Measurements from ENCODE around the gene CCT7.
"Not testable (repeated sequence)": the region's sequence is repeated elsewhere in the genome, so short reads cannot be mapped to it uniquely, and the experiment has no call there.

The CCT7 gene

GRCh38 chr2:73255907-73256617 is 22.0 kb downstream of the CCT7 start:
- no peak for DNase-seq

GRCh38 chr2:73256618-73256922 is 22.5 kb downstream of the CCT7 start:
- DNase-seq: no peak

GRCh38 chr2:73257021-73257420 is 22.9 kb downstream of the CCT7 start:
- no peak for DNase-seq

DNA sequence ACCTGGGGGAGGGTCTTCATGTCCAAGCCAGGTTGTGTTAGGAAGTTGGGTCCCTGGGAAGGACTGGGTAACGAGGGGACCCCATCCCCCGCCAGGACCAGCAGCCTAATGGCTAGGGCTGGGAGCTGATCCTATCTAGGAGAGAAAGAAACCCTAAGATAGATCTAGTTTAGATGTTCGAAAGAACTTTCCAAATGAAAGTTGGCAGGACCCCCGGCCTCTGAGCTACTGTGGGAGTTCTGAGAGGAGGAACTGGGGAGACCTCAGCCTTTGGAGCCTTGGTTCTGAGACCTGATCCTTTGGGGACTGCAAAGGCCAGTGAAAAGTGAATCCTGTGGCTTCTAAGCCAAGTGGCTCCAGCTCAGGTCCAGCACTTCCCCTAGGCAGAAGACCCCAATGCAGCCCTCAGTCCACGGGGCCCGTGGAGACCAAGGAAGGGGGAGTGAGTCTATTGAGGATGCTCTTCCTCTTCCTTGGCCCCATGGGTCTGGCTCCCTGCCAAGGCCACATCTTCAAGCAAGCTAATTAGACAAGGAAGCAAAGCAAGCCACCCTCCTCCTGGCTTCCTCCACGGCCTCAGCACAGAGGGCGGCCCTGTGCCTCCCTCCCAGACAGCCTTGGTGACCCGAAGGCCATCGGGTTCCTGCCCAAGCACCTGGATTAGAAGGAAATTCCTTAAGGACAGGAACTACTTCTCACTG is 23.5 kb downstream of the CCT7 start:
- no peak for DNase-seq

GRCh38 chr2:73258186-73258912 is 24.2 kb downstream of the CCT7 start:
- no peak for DNase-seq

DNA sequence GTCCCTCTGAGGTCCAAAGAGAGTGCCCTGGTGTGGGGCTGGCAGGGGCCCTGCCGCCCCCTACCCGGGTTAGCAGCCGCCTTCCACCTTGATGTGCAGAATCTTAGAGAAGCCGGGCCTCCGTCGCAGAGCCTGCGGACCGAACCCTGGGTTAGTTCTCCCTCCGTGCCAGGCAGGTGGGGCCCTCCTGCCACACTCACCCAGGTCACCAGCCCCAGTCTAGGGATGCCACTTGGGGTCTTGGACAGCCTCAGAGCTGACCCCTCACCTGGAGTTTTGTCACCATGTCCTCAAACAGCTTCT is 24.8 kb downstream of the CCT7 start:
- DNase-seq: no peak

DNA sequence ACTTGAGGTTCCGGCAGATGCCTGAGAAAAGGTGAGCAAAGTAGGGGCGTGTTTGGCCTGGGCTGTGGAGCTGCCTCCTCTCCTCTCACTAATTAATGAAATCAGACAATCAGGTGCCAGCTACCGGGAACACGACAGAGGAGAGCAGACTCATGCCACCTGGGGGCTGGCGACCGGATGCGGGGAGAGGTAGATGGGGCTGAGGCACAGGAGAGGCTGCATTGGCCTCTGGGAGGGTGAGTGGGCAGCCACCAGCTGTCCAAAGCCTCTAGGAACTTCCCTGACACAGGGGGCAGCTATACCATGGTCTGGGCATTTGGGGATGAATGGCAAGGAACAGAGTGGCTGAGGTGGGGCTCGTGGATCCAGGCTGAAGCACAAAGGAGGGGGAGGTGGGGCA is 25.2 kb downstream of the CCT7 start:
- no peak for DNase-seq

DNA sequence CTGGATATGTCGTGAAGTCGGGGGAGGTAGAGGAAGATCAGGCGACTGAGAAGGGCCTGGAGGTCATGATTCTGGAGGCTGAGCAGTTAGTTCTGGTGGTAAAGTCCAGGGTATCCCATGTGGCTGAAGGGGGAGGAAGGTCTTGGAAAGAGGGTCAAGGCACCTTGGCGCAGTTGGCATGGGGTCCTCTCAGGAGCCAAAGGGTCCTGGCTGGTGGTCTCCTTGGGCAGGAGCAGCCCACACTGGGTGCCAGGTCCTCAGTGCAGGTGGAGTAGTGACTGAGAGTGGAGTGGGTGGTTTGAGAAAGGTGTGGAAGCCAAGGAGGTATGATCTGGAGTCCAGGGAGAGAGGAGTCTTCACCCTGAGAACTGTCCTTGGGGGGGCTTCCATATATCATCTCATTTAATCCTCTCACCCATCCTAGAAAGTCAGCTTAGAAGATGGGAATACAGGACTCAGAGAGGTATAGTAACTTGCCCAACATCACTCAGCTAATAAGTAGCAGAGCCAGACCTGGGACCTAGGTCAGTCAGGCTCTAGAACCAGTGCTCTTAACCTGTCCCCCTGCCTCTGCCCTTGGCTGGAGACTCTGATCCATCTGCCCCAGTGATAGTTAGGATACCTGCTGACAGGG is 25.7 kb downstream of the CCT7 start:
- no peak for DNase-seq

DNA sequence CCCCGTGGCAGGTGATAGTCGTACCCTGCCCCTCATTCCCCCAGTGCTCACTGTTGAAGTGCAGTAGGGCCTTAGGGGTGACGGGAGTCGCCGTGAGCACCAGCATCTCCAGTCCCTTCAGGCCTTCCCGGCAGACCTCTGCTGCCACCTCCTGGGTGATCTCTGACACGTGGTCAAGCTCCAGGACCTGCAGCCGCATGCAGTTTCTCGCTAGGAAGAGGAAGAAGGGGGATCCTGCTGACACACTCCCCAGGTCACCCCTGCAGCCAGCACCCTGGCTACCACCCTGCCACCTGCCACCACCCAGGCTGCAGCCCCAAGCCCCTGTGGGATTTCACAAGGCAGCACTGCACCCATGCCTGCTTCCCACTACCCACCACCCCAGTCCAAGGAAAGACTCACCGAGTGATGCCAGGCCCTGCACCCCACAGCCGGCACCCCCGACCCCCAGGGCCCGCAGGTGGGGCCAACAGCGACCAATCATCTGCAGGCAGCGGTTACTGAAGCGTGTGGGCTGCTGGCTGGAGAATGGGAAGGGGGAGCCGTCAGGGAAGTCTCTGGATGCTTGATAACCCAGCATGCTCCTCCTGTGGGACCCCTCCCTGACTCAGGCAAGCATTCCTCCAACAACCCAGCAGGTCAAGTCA is 26.4 kb downstream of the CCT7 start:
- DNase-seq: no peak

DNA sequence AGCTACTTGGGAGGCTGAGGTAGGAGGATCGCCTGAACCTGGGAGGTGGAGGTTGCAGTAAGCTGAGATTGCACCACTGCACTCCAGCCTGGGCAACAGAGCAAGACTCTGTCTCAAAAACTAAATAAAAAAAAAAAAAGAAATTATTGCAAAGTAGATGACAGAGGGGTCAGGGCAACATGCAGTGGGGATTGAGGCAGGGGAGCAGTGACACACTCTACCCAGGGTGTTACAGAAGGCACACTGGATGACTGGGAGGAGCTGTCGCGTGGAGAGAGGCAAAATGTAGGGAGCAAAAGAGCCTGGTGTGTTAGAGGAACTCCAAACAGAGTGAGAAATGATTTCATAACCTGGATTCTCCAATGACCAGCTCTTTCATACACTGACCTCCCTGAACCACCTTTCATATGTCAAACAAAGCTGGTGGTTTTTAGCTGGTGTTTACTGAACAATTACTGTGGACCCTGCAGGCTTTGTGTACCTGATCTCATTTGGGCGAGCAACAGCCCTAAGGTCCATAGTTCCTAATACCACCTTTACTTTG is 28.1 kb downstream of the CCT7 start:
- no peak for DNase-seq

DNA sequence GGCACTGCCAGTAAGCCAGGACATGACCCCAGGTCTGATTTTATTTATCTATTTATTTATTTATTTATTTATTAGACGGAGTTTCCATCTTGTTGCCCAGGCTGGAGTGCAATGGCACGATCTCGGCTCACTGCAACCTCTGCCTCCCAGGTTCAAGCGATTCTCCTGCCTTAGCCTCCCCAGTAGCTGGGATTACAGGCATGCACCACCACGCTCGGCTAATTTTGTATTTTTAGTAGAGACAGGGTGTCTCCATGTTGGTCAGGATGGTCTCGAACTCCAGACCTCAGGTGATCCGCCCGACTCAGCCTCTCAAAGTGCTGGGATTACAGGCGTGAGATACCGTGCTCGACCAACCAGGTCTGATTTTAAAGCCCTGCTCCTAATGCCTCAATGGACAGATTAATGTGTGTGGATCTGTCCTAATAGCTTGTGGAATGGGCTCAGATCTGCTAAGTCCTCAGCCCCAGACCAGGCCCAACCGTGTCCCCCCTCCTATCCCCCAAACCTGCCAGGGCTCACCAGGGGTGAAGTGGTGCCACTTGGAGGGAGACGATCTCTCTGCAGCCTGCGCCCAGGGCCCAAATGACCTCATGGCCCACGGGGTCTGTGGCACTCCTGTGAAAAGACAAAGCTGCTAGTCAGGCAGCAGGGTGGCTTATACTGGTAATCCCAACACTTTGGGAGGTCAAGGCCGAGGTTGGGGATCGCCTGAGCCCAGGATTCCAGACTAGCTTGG is 28.8 kb downstream of the CCT7 start:
- not testable (repeated sequence) for DNase-seq

GRCh38 chr2:73263540-73264331 is 29.6 kb downstream of the CCT7 start:
- no peak for DNase-seq

DNA sequence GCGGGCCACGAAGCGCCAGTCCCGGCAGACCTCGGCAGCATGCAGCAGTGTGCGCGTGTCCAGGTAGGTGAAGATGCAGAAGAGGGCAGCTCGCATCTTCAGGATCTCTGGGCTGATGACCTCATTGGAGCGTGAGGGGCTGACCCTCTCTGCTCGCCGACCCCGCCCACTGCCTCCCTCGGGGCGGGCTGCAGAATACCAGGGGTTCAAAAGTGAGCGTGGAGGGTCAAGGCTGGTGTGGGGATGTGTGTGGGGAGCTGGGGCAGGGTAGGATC is 30.2 kb downstream of the CCT7 start:
- DNase-seq: no peak

DNA sequence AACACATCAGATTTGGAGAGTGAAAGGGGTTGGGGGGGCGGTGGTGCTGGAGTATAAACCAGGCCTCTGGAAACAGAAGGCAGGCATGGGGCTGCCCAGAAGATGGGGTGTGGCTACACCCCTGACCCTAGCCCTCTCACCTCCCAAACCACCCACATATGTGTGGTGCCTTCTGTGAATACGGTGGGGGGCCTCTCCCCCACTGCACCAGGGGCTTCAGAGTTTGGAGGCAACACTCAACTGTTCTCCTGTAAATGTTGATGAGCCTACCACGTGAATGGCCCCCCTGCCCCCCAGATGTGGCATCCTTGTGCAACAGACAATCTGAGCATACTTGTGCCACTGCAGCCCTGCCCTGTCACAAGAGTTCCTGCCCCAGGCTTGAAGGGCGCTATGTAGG is 30.7 kb downstream of the CCT7 start:
- no peak for DNase-seq

GRCh38 chr2:73265298-73266060 is 31.4 kb downstream of the CCT7 start:
- no peak for DNase-seq

DNA sequence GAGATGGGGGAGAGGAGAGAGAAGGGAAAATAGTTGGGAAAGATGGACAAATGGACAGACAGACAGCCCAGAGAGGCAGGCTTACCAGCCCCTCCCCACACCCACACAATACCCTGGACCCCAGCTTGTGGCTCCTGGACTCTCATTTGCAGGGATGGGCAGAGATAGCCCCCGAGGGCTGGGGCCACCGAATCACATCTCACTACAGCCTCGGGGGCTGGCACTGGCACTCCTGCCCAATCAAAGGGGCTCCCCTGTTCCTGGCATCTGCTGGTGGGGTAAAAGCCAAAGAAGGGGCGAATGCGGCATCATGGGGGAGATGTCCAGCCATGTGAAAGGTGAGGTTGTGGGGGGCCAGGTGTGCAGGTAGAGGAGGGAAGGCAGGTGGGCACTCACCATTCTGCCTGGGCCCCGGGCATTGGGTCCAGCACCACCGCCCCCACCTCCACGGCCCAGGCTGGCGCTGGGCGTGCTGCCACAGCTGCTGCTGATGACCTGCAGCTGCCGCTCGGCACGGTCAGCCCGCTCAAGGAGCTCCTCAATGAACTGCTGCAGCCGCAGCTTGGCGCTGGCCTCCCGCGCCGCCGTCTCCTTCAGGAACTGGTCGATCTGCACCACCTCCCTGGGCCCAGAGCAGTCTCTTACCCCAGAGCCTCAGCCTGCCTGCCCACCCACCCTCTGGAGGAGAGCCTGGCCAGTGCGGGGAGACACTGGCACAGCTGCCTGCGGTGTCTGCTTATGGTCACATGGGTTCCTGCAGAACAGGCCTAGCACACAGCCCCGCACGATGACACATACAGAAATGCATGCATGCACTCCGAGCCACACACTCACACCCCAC is 32.2 kb downstream of the CCT7 start:
- DNase-seq: no peak

DNA sequence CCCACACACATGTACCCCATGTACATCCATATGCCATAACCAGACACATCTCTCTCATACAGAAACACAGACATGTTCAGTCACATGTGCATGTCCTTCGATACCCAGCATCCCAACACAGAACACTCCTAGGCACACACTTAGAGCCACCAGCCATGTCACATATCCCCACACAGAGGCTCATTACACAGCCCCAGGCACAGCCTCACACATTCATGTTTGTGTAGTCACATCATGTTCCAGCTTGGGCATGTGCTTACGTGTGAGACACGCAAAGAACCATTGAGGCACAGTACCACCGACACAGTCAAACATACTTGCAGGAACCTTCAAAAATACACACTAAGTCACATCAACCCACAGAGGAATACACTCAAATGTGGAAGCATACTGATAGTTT is 32.9 kb downstream of the CCT7 start:
- no peak for DNase-seq

GRCh38 chr2:73268366-73268829 is 34.3 kb downstream of the CCT7 start:
- no peak for DNase-seq

- no peak for DNase-seq
These were observed 35.0 kb downstream of the CCT7 start for GRCh38 chr2:73268830-73269685.
